ENCODE measurements around the gene LUC7L. TPM values are rescaled to one million over a fixed set of nuclear protein-coding genes. Genes with fewer than 3 reads are reported as not detected.
A peak's percentile ranks its signal among the peaks of the same experiment; 100 is the strongest.
"Not testable (repeated sequence)": the region's sequence is repeated elsewhere in the genome, so short reads cannot be mapped to it uniquely, and the experiment has no call there.

Gene LUC7L
- total RNA-seq, 2 experiments from 2014 or later: 61.9 to 65.3 TPM

DNA sequence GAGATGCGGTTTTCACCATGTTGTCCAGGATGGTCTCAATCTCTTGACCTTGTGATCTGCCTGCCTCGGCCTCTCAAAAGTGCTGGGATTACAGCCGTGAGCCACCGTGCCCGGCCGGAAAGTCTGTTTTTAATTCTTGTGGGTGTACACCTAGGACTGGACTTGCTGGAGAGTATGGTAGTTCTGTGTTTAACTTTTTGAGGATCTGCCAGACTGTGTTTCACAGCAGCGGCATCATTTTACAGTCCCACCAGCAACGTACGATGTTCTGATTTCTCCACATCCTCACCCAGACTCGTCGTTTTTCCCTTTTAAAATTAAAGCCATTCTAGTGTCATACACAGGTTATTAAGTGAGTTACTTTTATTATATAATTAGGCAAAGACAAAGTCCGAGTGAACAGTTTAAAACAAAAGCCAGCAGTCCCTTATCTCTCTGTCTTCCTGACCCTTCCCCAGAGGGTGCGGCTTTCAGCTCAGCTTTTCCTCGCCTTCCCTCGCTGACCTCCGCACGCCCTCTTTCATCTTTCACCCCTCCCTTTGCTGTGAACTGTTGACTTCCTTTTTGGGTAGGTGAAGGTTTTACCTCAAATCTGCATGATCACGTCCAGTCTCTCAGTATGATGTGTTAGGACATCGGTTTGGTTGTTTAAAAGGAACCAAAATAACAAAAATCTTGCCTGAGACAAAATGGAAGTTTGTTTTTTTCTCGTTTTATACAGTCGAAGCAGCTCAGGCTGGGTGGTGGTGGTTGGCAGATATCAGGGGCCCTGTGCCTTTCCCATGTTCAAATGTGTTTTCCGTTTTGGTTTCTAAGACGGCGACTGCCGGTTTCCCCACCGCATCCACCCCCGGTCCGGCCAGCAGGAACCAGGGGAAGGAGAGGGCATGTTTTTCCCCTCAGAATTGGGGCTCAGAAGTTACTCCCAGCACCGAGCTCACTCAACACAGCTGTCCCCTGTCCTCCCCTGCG, 23.4 kb upstream of the LUC7L start:
- no peaks in the 10 kb centered on the region for H3K9me3 Mint-ChIP-seq
- H3K27me3 Mint-ChIP-seq: no peaks in the 10 kb centered on the region
- peak overlapping the region; percentile 86 for H3K27ac Mint-ChIP-seq
- peaks cover 13% of the 10 kb centered on the region for H3K36me3 Mint-ChIP-seq
- peak overlapping the region; percentile 71 for H3K4me3 Mint-ChIP-seq
- H3K4me1 Mint-ChIP-seq: peaks cover 25% of the 10 kb centered on the region
- peak; percentile 58 for DNase-seq

DNA sequence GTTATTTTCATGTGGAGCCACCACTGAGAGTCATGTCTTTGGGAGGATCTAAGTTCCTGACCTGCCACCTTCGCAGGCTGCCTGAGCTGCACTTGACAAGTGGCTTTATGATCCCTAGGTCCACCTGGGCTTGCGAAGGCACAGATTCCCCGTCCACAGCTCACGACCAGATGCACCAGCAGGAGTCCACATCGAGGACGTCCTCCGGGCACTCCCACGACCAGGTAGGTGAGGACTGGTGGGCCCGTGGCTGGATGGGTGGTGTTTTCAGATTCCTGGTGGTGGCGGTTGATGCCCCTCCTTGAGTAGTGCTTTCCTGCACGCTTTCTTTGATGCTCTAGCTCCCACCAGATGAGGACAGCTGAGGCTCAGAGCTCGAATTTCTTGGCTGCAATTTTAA, 20.2 kb upstream of the LUC7L start:
- no peak overlapping the region for H3K27ac Mint-ChIP-seq
- no peaks in the 10 kb centered on the region for H3K27me3 Mint-ChIP-seq
- DNase-seq: no peak
- peaks cover 4% of the 10 kb centered on the region for H3K36me3 Mint-ChIP-seq
- H3K4me3 Mint-ChIP-seq: no peak overlapping the region
- peaks cover 25% of the 10 kb centered on the region for H3K4me1 Mint-ChIP-seq
- H3K9me3 Mint-ChIP-seq: no peaks in the 10 kb centered on the region

GRCh38 chr16:247027-247426, 17.8 kb upstream of the LUC7L start:
- Mint-ChIP-seq H3K27ac (no peak overlapping the region), H3K4me3 (no peak overlapping the region), H3K9me3 (no peaks in the 10 kb centered on the region), H3K4me1 (peaks cover 9% of the 10 kb centered on the region), H3K36me3 (peaks cover 2% of the 10 kb centered on the region), H3K27me3 (no peaks in the 10 kb centered on the region)
- DNase-seq: no peak

DNA sequence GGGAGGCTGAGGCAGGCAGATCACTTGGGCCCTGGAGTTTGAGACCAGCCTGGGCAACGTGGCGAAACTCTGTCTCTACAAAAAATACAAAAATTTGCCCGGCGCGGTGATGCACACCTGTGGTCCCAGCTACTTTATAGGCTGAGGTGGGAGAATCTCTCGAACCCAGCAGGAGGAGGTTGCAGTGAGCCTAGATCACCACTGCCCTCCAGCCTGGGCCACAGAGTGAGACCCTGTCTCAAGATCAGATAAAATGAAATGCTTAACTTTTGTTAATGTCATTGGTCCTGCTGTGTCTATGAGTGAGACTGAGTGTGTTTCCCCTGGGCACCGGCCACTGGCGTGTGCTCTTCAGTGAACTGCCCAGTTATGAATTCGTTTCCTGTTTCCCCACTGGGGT, 15.9 kb upstream of the LUC7L start:
- no peak overlapping the region for H3K27ac Mint-ChIP-seq
- no peak overlapping the region for H3K4me3 Mint-ChIP-seq
- peaks cover 16% of the 10 kb centered on the region for H3K4me1 Mint-ChIP-seq
- H3K36me3 Mint-ChIP-seq: no peaks in the 10 kb centered on the region
- no peak for DNase-seq
- H3K9me3 Mint-ChIP-seq: no peaks in the 10 kb centered on the region
- H3K27me3 Mint-ChIP-seq: no peaks in the 10 kb centered on the region

- Mint-ChIP-seq H3K4me1 (peaks cover 21% of the 10 kb centered on the region), H3K27me3 (no peaks in the 10 kb centered on the region), H3K36me3 (no peaks in the 10 kb centered on the region), H3K27ac (no peak overlapping the region), H3K4me3 (no peak overlapping the region), H3K9me3 (no peaks in the 10 kb centered on the region)
- DNase-seq: no peak
Measured at GRCh38 chr16:243348-243747, 14.1 kb upstream of the LUC7L start.

DNA sequence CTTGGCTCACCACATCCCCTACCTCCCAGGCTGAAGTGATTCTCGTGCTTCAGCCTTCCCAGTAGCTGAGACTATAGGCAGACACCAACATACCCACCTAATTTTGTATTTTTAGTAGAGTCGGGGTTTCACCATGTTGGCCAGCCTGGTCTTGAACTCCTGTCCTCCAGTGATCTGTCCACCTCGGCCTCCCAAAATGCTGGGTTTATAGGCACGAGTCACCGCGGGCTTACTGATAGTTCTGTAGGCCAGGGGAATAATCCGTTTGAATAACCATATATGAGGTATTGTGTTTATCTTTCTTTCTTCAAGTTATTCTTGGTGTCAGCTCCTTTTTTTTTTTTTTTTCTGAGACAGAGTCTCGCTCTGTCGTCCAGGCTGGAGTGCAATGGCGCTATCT, 13.0 kb upstream of the LUC7L start:
- Mint-ChIP-seq H3K27ac (no peak overlapping the region), H3K4me3 (no peak overlapping the region), H3K36me3 (peaks cover 4% of the 10 kb centered on the region), H3K4me1 (peaks cover 26% of the 10 kb centered on the region), H3K9me3 (no peaks in the 10 kb centered on the region), H3K27me3 (no peaks in the 10 kb centered on the region)
- no peak for DNase-seq

GRCh38 chr16:240559-240958, 11.3 kb upstream of the LUC7L start:
- no peak for DNase-seq
- Mint-ChIP-seq H3K27ac (no peak overlapping the region), H3K9me3 (peaks cover under 1% of the 10 kb centered on the region), H3K4me1 (peaks cover 31% of the 10 kb centered on the region), H3K36me3 (peaks cover 9% of the 10 kb centered on the region), H3K27me3 (no peaks in the 10 kb centered on the region), H3K4me3 (no peak overlapping the region)

DNA sequence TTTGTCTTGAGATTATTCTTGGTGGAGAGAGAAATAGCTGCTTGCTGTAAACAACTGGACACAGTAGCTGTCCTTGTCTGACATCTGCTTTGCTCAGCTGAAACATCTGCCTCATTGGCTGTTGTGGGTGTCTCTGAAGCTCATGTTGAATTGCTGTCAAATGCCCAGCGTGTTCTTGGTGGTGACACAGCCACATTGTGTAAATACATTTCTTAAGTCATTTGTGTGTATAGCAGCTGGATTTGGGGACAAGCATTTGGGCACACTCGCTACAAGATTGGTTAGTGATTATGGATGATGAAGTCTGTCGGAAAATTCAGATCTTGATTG, 10.7 kb upstream of the LUC7L start:
- no peak overlapping the region for H3K27ac Mint-ChIP-seq
- H3K4me1 Mint-ChIP-seq: peaks cover 33% of the 10 kb centered on the region
- DNase-seq: no peak
- no peaks in the 10 kb centered on the region for H3K27me3 Mint-ChIP-seq
- peaks cover 2% of the 10 kb centered on the region for H3K9me3 Mint-ChIP-seq
- peaks cover 10% of the 10 kb centered on the region for H3K36me3 Mint-ChIP-seq
- no peak overlapping the region for H3K4me3 Mint-ChIP-seq

DNA sequence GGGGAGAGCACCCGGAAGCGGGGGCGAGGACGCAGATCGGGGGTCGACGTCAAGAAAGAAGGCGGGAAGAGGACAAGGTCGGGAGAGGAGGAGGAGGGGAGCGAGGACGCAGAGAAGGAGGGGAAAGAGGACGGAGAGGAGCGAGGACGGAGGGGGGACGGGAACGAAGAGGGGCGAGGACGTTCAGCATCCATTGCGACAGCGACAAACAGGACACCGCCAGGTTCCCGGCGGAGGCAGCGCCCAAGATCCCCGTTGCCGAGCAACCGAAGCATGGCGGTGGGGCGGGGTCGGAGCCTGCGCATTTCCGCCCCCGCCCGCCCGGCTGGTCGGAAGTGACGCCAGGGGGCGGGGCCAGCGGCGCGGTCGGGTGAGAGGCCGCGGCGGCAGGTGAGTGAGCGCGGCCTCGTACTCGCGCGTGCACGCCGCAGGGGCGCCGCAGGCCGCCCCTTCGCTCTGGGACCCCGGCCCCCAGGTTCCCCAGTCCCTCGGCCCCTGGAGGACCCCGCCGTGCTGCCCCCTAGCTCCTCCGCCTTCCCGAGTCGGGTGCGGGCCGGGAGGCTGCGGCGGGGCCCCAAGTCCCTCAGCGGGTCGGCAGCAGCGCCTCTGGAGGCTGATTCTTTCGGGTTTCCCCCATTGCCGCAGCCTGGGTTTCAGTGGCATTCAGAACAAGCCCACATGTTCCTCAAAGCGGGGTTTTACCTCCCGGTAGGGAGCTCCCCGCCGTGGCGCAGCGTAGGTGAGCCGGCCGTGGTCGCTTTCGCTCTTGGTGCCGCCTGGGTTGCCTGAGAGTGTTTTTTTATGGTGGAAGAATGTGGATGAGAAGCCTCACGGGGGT, 5.4 kb upstream of the LUC7L start, which contains the start of gene FAM234A:
Gene FAM234A (plus strand): TSS at position 354 of the 838 bp plus-strand sequence. CDS start 19,593 bp downstream, outside the sequence.
- peak within 1 kb of the TSS; percentile 98 for H3K27ac Mint-ChIP-seq
- peak within 1 kb of the TSS; percentile 96 for H3K4me3 Mint-ChIP-seq
- H3K4me1 Mint-ChIP-seq: peaks cover 18% of the 10 kb centered on the region
- no peaks in the 10 kb centered on the region for H3K27me3 Mint-ChIP-seq
- H3K36me3 Mint-ChIP-seq: peaks cover 10% of the 10 kb centered on the region
- H3K9me3 Mint-ChIP-seq: peaks cover 2% of the 10 kb centered on the region
- DNase-seq: peak; percentile 97

DNA sequence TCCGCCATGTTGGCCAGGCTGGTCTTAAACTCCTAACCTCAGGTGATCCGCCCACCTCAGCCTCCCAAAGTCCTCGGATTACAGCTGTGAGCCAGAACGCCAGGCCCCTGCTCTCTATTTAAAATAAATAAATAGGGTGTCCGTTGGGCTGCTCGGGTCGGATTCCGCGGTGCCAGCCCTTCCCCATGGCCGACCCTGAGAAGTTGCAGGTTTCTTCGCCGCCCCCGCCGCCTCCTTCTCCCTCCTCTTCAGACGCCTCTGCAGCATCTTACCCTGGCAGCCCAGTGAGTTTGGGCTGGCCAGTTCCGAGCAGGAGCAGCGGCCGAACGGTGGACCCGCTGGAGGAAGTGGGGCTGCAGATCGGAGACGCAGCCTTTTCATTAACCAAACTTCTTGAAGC, 1.7 kb upstream of the LUC7L start:
- Mint-ChIP-seq H3K9me3 (peaks cover 2% of the 10 kb centered on the region), H3K36me3 (peaks cover 26% of the 10 kb centered on the region), H3K27me3 (no peaks in the 10 kb centered on the region), H3K27ac (no peak overlapping the region), H3K4me1 (peaks cover 35% of the 10 kb centered on the region), H3K4me3 (no peak overlapping the region)
- DNase-seq: no peak

GRCh38 chr16:230351-230750, 1.1 kb upstream of the LUC7L start:
- H3K4me3 Mint-ChIP-seq, H3K27me3 Mint-ChIP-seq, DNase-seq, H3K27ac Mint-ChIP-seq, H3K9me3 Mint-ChIP-seq: not testable (repeated sequence)
- Mint-ChIP-seq H3K36me3 (peaks cover 25% of the 10 kb centered on the region), H3K4me1 (peaks cover 34% of the 10 kb centered on the region)

DNA sequence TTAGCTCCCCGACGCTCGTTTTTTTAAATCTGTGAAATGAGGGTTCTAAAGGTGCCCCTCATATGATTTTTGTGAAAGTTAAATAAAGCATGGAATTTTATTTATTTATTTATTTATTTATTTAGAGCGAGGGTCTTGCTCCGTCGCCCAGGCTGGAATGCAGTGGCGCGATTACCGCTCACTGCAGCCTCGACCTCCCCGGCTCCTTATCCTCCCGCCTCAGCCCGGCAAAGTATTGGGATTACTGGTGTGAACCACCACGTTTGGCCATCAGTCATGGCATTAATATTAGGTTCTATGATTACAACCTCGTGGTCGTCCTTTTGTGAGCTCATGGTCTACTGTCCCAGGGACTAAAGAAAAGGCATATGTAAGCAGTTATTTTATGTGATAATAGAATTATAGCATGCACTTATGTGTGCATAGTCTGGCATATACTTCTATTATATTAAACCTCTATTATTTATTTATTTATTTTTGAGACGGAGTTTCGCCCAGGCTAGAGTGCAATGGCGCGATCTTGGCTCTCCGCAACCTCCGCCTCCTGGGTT, 557 bp upstream of the LUC7L start:
- peaks cover 25% of the 10 kb centered on the region for H3K36me3 Mint-ChIP-seq
- H3K4me1 Mint-ChIP-seq: peaks cover 32% of the 10 kb centered on the region
- H3K9me3 Mint-ChIP-seq: no peaks in the 10 kb centered on the region
- no peak for DNase-seq
- no peaks in the 10 kb centered on the region for H3K27me3 Mint-ChIP-seq
- peak overlapping the region; percentile 74 for H3K4me3 Mint-ChIP-seq
- H3K27ac Mint-ChIP-seq: no peak overlapping the region

- Mint-ChIP-seq H3K4me3 (peak overlapping the region; percentile 94), H3K9me3 (no peaks in the 10 kb centered on the region), H3K4me1 (peaks cover 32% of the 10 kb centered on the region), H3K27me3 (no peaks in the 10 kb centered on the region), H3K36me3 (peaks cover 25% of the 10 kb centered on the region), H3K27ac (peak overlapping the region; percentile 92)
- DNase-seq: peak; percentile 15
Measured at GRCh38 chr16:228151-228851, 948 bp downstream of the LUC7L start.

- no peak overlapping the region for H3K4me3 Mint-ChIP-seq
- no peak overlapping the region for H3K27ac Mint-ChIP-seq
- DNase-seq: no peak
- H3K36me3 Mint-ChIP-seq: peaks cover 22% of the 10 kb centered on the region
- peaks cover 8% of the 10 kb centered on the region for H3K4me1 Mint-ChIP-seq
- H3K9me3 Mint-ChIP-seq: no peaks in the 10 kb centered on the region
- no peaks in the 10 kb centered on the region for H3K27me3 Mint-ChIP-seq
Measured at GRCh38 chr16:220021-220420, 9.2 kb downstream of the LUC7L start.
